Epithelial cell of proximal tubule (primary cell): ENCODE results near the gene DNAH1. TPM values are rescaled to one million over a fixed set of nuclear protein-coding genes. Genes with fewer than 3 reads are reported as not detected.

ENCODE experiments used
- DNase-seq: peaks from one replicate; pipeline ENCODE4 v3.0.0-alpha.2; 2011; ENCODE audit warnings: low read depth
- H3K4me3 ChIP-seq: 2 replicates; pipeline ENCODE4 v1.5.1; 2011; ENCODE audit warnings: low read depth, mild to moderate bottlenecking, low read length
- total RNA-seq: library from RNA; depleted of rRNA; stranded (reverse); fragments of >200 nt; gene quantifications from 2 replicates; pipeline ENCODE4 v1.2.3, GENCODE V29; 2015
- TF ChIP-seq, protein P1 (sequence below): conservative IDR thresholded peaks from 2 replicates; pipeline ENCODE4 v1.5.1; 2012; ENCODE audit warnings: low read depth, mild to moderate bottlenecking, low read length

DNAH1 gene
- total RNA-seq, 1 donor from 2014 or later: 0.29 TPM

- no peak overlapping the region for H3K4me3 ChIP-seq
- TF ChIP-seq, protein P1, sequence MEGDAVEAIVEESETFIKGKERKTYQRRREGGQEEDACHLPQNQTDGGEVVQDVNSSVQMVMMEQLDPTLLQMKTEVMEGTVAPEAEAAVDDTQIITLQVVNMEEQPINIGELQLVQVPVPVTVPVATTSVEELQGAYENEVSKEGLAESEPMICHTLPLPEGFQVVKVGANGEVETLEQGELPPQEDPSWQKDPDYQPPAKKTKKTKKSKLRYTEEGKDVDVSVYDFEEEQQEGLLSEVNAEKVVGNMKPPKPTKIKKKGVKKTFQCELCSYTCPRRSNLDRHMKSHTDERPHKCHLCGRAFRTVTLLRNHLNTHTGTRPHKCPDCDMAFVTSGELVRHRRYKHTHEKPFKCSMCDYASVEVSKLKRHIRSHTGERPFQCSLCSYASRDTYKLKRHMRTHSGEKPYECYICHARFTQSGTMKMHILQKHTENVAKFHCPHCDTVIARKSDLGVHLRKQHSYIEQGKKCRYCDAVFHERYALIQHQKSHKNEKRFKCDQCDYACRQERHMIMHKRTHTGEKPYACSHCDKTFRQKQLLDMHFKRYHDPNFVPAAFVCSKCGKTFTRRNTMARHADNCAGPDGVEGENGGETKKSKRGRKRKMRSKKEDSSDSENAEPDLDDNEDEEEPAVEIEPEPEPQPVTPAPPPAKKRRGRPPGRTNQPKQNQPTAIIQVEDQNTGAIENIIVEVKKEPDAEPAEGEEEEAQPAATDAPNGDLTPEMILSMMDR: no peak
- DNase-seq: no peak
Measured at GRCh38 chr3:52447512-52448355, 131.6 kb downstream of the DNAH1 start.

Other genes with a start within 250 kb of the DNAH1 start
- gene POC1A, start 161.9 kb upstream of the DNAH1 start, total RNA-seq: 15.7 and 35.6 TPM in 2 replicates
- 56.3 and 71.5 TPM in 2 replicates for gene ALAS1, start 118.2 kb upstream of the DNAH1 start, total RNA-seq
- not detected in 2 replicates for gene TLR9, start 90.7 kb upstream of the DNAH1 start, total RNA-seq
- gene TWF2, start 77.2 kb upstream of the DNAH1 start, total RNA-seq: 154 and 189 TPM in 2 replicates
- gene PPM1M, start 70.6 kb upstream of the DNAH1 start, total RNA-seq: 6.9 and 8.9 TPM in 2 replicates
- 38.4 and 61.6 TPM in 2 replicates for gene WDR82, start 37.7 kb upstream of the DNAH1 start, total RNA-seq
- gene GLYCTK, start 28.5 kb upstream of the DNAH1 start, total RNA-seq: 11.9 and 17.6 TPM in 2 replicates
- gene BAP1, start 93.7 kb downstream of the DNAH1 start, total RNA-seq: 67.8 and 88.7 TPM in 2 replicates
- gene PHF7, start 94.3 kb downstream of the DNAH1 start, total RNA-seq: 5.8 and 7.3 TPM in 2 replicates
- 0.43 and 5.1 TPM in 2 replicates for gene SEMA3G, start 128.8 kb downstream of the DNAH1 start, total RNA-seq
- gene TNNC1, start 137.7 kb downstream of the DNAH1 start, total RNA-seq: 0.51 and 0.58 TPM in 2 replicates
- 27.8 and 40.8 TPM in 2 replicates for gene NISCH, start 139.3 kb downstream of the DNAH1 start, total RNA-seq
- gene STAB1, start 179.0 kb downstream of the DNAH1 start, total RNA-seq: 0.14 and 0.52 TPM in 2 replicates
- 144 and 229 TPM in 2 replicates for gene NT5DC2, start 217.5 kb downstream of the DNAH1 start, total RNA-seq
- gene UQCC5, start 220.3 kb downstream of the DNAH1 start, total RNA-seq: 1.4 and 2.4 TPM in 2 replicates